ENCODE measurements around the gene LDLRAD3. TPM values are rescaled to one million over a fixed set of nuclear protein-coding genes. Genes with fewer than 3 reads are reported as not detected.

LDLRAD3 gene
- total RNA-seq, 1 donor from 2014 or later: 26.2 TPM

DNA sequence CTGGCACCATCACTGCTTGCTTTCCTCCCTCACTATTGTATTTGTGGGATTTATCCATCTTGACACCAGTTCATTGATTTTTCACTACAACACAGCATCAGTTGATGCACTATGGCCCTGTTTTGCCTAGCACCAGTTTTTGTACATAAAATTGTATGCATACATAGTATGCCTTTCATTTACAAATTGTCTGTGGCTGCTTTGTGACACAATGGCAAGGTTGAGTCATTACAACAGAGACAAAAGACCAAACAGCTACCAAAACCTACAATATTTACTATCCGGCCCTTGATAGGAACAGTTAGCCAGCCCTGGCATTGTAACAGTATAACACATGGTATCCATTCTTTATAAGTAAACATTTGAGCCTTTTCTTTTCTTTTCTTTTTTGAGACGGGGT is 150.3 kb downstream of the LDLRAD3 start:
- DNase-seq (ENCODE audit: extremely low read depth, low read depth, low spot score): no peak

DNA sequence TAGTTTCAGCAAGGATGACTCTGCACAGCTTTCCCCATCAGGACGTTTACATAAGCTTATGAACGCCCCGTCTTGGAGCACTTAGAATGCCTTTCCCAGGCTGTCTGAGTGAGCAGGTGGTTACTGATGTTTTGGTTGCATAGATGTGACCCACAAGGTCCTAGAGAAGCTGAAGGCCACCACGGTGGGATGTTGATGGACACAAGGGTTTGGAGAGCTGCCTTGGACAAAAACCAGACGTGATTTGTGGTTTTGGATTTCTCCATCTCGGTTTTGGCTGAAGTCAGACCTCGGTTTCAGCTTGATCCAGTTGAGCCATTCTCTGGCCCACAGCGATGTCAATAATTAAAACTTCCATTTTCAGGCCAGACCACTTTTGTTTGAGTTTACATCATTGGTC is 151.9 kb downstream of the LDLRAD3 start:
- no peak for DNase-seq (ENCODE audit: extremely low read depth, low read depth, low spot score)

DNA sequence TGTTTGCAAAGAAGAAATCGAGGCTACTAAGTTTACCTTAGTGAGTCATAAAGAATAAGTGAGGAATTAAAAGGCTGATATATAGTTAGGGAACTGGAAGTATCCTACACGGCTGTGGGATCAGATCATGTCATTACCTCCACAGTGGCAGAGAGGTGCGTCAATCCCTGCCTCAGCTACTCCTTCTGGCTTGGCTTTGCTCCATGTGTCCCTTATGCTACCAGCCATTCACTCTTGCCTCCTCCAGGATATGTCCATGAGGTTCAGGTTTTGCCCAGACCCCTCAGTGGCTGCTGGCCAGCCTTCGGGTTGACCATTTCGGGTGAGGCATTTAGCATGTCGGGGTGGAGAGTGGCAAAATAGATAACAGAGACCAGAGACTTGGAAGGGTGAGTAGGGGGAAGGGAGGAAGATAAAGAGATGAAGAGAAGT is 153.4 kb downstream of the LDLRAD3 start:
- no peak for DNase-seq (ENCODE audit: extremely low read depth, low read depth, low spot score)

DNA sequence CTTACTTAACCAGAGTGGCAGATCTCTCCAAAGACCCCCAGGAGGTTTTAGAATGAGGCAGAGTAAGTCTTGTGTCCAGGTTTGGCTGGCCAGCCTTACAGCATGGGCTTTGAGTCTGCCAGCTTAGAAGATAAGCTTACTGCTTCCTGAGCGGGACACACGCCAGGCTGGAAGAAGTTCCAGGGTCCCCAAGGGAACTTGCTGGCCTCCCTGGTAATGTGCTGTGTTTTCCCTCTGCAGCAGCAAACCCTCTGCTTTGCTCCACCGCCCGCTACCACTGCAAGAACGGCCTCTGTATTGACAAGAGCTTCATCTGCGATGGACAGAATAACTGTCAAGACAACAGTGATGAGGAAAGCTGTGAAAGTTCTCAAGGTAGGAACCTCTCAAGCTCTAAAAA is 154.2 kb downstream of the LDLRAD3 start:
- DNase-seq (ENCODE audit: extremely low read depth, low read depth, low spot score): no peak

DNA sequence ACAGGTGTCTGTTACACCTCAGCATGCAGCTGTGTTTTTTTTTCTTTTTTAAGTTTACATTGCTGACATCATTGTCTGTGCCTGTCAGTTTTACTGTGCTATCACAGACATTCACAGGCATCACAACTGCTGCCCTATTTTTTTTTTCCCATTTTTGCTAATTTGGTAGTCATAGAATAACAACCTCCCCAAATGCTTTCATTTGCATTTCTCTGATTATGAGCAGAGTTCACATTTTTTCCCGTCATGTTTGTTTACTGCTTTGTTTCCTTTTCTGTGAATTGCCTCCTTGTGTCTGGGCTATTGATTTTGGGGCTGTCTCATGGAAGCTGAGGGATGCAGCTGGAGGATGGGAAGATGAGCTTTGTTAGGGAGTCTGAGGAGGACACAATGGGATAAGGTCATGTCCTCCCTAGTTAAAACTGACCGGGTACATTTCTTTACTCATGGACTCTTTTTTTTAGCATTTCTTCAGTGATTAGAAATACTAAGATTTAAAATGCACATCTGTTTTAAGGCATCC is 155.1 kb downstream of the LDLRAD3 start:
- no peak for DNase-seq (ENCODE audit: extremely low read depth, low read depth, low spot score)

DNA sequence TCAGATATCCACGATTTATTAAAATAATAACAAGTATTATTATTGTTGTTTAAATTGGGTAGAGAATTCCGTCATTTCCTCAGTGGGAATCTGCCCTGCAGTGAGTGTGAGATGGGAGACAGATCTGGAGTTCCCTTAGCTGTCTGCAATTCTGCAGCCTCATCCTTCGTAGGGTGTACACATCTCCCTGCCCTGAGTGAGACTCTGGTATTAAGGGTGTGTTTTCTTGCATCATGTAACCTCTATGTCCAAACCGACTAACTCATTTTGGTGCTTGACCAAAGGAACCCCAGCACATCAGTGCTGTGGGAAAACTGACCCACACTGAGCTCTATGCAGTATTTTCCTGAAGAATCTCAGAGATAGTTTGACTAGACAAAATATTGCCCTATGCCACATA is 157.6 kb downstream of the LDLRAD3 start:
- DNase-seq (ENCODE audit: extremely low read depth, low read depth, low spot score): no peak

DNA sequence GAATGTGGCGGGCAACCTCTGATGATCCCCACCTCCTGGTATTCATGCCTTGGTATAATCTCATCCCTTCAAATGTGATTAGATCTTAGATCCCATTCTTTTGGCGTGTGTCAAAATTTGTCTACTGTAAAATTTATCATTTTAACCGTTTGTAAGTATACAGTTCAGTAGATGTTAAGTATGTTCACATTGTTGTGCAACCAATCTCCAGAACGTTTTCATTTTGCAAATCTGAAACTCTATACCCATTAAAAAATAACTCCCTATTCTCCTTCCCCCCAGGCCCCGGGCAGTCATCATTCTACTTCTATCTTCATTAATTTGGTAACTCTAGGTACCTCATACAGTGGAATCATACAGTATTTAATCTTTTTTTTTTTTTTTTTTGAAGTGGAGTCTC is 159.0 kb downstream of the LDLRAD3 start:
- DNase-seq (ENCODE audit: extremely low read depth, low read depth, low spot score): no peak

DNA sequence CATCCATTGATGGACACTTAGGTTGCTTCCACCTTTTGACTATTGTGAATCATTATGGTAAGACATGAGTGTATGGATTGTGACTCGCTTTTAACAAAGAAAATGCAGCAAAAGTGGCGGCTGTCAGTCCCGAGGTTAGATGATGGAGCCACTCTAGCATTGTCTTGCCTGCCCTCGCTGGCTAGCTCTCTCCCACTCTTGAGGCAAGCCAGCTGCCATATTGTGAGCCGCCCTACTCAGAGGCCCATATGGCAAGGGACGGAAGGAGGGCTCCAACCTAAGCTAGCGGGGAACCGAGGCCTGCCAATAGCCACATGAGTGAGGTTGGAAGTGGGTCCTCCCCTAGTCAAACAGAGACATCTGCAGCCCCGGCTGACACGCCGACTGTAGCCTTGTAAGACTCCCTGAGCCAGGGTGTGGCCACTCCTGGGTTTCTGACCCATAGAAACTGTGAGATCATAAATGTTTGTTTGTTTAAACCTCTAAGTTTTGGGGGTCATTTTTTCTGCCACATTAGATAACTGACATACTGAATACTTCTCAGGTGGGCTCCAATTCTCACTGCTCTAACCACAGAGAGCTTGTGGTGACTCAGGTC is 160.2 kb downstream of the LDLRAD3 start:
- DNase-seq (ENCODE audit: extremely low read depth, low read depth, low spot score): no peak

DNA sequence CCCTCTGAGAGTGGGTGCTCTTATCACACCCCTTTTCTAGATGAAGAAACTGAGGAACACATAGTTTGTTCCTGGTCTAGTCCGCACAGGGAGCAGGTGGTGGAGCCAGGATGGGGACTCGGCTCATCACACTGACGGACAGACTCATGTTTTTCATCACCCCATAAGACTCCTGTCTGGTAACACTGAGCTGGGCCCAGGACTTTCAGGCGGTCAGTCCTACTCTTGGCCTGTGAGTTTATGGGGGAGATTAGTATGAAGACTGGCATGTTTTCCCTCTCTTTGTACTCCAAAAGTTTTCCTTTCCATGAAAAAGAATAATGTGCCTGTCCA is 160.8 kb downstream of the LDLRAD3 start:
- DNase-seq (ENCODE audit: extremely low read depth, low read depth, low spot score): no peak

DNA sequence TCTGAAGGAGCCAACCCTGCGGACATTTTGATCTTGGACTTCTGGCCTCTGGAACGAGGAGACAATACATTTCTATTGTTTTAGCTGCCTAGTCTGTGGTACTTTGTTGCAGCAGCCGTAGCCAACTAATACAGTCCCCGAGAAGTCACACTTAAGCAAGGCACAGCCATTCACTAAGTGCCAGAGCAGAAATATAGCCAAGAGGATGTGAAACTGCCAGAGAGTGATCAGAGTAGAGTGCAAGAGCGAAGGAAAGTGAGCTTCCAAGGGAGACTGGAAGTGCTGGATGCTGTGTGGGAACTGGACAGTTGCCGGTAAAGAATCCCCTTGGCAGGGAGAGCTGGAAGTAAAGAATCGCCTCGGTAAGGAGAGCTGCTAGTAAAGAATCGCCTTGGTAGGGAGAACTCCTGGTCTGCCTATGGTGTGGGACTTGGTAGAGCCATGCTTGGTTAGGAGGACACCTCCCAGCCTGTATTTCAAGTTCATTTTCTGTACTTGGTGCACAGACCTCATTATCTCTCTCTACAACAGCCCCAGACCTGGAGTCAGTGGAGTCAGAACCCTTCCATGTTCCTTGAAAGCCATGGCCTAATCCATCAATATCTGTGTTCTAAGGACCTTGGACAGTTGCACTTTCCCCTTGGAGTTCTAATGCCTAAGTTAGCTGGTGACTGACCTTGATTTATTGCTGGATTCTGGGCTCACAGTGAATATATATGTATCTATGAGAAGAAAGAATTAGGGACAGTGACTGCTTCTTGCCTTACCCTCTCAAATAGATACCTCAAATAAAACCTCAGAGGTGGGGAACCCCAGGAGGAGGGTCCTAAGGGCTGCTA is 162.1 kb downstream of the LDLRAD3 start:
- no peak for DNase-seq (ENCODE audit: extremely low read depth, low read depth, low spot score)

DNA sequence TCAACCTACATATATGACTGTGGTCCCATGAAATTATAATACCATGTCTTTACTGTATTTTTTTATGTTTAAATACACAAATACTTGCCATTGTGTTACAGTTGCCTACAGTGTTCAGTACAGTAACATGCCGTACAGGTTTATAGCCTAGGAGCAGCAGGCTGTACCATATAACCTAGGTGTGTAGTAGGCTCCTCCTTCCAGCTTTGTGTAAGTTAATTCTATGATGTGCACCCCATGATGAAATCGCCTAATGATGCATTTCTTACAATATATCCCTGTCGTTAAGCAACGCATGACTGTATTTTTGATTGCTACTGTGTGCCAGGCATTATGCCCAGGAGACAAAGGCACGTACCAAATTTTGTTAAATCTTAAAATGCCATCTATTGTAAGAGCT is 163.7 kb downstream of the LDLRAD3 start:
- no peak for DNase-seq (ENCODE audit: extremely low read depth, low read depth, low spot score)

DNA sequence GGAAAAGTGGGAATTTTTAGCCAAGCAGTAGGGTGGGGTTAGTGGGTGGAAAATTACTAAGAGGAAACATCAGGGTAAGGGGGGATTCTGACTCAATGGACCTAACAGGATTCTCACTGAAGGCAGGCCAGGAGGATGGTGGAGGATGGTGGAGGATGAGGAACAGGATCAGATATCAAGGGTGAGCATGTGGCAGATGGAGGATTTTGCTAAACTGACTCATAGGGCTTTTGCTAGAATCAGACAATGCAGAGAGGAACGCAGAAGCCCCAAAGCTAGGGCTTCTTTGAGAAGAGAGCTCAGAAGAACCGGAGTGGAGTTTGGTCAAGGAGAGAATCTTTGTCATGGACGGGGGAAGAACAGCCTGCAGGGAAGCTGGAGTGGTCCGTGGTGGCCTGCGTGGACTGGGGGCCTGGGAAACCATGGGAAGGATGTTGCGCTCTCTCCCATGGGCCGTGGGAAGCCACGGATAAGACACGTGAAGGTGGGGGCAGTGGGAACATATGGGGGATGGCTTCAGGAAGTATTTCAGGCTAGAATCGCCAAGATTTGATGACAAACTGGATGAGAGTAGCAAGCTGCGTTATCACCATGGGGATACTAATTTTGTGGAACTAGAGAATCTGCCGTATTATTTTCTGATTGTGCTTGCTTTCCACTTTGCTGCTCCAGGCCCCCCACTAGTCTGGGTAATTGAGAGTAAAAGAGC is 165.2 kb downstream of the LDLRAD3 start:
- no peak for DNase-seq (ENCODE audit: extremely low read depth, low read depth, low spot score)

DNA sequence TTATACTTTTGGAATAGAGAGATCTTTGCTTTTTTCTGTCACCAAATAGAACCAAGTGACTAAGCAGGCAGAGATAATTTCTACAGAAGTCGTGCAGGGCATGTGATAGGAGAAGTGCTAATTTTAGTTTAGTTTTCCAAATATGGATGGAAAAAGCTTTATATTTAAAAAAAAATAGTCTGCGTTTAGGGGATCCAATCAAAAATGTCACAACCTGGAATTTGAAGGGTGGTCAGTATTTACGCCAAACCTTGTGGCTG is 165.7 kb downstream of the LDLRAD3 start:
- no peak for DNase-seq (ENCODE audit: extremely low read depth, low read depth, low spot score)

DNA sequence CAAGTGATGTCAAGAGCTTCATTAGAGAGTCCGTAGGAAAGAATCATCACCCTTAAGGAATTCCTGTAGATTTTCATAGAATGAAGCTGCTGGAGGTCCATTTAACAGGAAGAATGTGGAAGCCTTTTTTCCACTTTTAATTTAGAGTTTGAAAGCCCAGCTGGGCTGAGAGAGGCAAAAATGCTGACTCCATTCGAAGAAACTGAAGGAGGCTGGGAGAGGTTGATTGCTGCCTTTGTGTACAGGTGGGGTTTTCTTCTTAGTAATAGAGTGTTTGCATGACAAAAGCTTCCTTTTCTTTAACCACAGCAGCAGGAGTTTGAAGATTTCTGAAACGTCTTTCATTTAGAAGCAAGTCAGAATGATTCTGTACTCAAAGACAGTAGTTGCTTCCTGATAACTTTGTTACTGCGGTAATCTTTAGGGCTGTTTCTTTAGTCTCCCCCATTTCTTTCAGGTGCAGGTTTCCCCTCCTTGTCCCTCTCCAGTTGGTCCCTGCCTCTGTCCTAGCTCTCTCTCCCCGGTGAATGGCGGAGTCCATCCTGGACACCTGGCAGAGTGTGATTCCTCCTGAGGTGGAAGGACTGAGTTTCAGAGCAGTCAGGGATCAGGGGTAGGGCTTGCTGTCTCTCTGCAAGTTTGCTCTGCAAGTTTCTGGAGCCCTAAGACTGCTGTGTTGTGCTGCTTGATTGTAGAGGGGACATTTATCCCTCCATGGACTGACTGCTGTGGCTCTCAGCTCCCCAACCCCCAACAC is 166.2 kb downstream of the LDLRAD3 start:
- DNase-seq (ENCODE audit: extremely low read depth, low read depth, low spot score): no peak

DNA sequence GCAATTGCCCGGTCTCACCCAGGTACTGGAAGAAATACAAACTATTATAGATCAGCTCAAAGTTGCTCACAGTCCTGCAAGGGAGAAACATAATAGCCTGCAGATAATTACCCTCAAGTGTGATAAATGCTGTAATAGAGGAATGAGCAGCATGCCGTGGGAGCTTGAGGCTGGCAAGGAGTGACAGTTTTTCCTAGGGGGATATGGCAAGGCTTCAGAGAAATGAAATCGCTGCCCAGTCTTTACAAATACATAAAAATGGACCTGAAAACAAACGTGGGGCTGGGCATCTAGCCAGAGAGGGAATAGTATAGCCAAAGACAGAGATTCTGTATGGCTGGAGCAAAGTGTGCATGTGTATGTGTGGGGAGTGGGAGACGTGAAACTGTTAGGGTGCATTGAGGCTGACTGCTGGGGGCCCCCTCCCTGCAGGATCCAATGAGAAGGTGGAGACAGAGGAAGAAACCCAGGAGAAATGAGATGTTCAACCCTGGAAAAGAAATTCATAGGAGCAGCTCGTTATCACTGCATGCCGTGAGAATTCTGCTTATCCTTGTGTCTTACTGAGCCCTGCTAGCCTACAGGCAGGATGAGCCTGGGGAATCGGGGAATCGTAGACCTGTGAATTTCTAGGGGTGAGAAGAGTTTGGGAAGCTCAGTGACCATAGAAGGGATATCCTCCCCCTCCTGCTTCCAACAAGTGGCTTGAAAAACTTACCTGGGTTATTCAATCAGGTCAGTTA is 167.0 kb downstream of the LDLRAD3 start:
- DNase-seq (ENCODE audit: extremely low read depth, low read depth, low spot score): no peak

DNA sequence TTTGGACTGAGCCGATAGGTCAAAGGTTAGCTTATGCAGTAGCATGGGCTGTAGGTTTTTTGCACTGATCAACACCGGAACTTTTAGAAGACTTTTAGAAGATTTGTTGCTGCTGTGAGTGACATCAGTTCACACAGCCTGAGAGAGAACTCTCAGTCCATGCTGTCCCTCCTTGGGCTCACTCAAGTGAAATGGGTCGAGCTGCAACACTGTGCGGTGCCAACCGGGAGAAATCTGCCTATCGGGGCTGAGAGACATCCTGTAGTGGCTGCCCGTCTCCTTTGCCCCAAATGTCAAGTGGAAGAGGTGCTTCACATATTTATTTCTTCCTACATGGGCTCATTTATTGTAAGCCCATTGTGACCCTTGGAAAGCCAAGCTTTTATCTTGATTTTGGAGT is 170.2 kb downstream of the LDLRAD3 start:
- no peak for DNase-seq (ENCODE audit: extremely low read depth, low read depth, low spot score)

DNA sequence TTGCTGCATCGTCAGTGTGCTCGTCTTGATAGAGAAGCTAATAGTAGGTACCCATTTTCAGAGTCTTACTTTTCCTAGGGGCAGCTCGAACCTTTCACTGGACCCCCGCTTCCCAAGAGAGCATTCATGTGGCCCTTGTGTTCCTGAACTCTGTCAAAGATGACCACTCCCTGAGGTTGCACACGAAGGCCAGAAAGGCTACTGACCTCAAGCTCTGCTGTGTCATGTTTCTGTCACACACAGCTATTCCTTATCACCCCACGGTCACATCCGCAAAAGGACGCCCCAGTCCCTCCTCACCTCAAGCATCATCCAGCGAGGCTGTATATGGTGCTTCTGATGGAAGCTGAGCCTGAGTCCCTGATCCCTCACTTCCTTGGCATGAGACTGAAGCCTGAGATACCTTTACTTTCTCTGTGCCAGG is 171.5 kb downstream of the LDLRAD3 start:
- no peak for DNase-seq (ENCODE audit: extremely low read depth, low read depth, low spot score)

DNA sequence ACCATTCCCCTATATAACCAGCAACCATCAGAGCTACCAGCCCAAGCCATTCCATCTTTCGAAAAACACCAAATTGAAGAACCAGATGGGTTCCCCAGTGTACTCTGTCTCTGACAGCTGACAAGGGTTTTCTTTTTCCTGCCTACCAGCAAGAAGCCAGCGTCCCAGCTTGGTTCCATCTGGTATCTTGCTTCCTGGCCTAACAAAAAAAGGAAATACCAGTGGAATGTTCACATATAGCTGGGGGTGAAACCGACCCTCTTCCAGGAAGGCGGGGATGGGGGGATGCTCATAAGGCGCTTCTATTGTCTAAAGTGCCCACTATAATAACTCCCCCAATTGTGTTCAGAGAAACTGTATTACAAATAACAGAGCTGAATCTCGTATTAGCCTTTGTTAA is 172.3 kb downstream of the LDLRAD3 start:
- DNase-seq (ENCODE audit: extremely low read depth, low read depth, low spot score): peak; percentile 75

DNA sequence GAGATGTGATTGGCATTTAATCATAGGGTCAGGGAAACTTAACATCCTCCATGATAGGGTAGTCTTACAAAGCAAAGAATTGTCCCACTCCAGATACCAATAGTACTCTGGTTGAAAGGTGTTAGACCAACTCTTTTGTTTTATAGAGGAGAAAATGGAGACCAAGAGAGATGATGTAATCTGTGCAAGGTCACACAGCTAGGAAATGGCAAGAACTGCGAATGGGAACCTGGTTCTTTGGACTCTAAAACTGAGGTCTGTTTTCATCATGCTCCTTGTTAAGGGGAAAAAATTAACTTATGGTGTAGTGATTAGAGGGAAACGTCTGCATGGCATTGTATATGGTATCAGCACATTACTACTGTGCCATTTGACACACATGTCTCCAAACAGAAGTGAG is 174.2 kb downstream of the LDLRAD3 start:
- DNase-seq (ENCODE audit: extremely low read depth, low read depth, low spot score): no peak

DNA sequence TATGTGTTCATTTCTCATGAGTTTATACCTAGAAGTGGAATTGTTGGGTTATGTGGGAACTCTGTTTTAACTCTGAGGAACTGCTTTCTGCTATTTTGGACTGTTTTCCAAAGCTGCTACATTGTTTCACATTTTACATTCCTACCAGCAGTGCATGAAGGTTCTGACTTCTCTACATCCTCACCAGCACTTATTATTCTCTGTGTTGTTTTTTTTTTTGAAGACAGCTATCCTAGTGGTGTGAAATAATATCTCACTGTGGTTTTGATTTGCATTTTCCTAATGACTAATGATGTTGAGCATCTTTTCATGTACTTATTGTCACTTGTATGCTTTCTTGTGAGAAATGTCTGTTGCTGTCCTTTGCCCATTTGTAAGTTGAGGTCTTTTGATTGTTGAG is 175.4 kb downstream of the LDLRAD3 start:
- DNase-seq (ENCODE audit: extremely low read depth, low read depth, low spot score): no peak

DNA sequence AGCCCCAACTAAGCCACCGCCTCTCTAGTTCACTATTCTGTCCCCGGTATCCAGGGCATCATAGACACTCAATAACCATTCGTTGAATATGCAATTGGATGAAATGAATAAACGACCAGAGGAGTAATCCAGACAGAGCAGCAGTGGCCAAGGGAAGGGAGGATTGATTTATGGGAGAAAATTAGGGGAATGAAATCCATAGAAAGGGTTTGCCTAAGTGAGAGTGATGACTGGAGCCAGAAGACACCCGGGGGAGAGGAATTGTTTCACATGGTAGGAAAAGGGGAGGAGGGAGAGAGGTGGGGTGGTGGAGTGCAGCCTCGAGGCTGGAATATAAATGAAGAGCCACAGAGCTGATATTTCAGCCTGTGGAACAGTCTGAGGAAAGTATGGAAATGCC is 177.2 kb downstream of the LDLRAD3 start:
- DNase-seq (ENCODE audit: extremely low read depth, low read depth, low spot score): no peak

All from glomerular endothelial cell (primary cell).